ENCODE measurements around the gene CX3CL1. TPM values are rescaled to one million over a fixed set of nuclear protein-coding genes. Genes with fewer than 3 reads are reported as not detected.
A peak's percentile ranks its signal among the peaks of the same experiment; 100 is the strongest.

The CX3CL1 gene
- 0.27 and 0.31 TPM in 2 replicates for total RNA-seq

GRCh38 chr16:57372372-57373116, at the start of gene CX3CL1:
TSS of gene CX3CL1 (plus strand) at chr16:57372490. CDS start at chr16:57372569, 79 bp downstream.
- peaks cover 15% of the 10 kb centered on the region for H3K4me1 Mint-ChIP-seq
- no peaks in the 10 kb centered on the region for H3K9me3 Mint-ChIP-seq
- H3K27me3 Mint-ChIP-seq, result no peaks in the 10 kb centered on the region
- H3K4me3 Mint-ChIP-seq, result no peak within 1 kb of the TSS
- DNase-seq (no peak), ATAC-seq (ENCODE audit: low read depth) (no peak)
- intact Hi-C loops (cut with micrococcal nuclease), result no loop called here
- ChIA-PET POLR2A (no interaction called here), CTCF (interaction anchor here (0.6 kb wide), 1 partner anchor 176 kb away, joined by 3 read pairs; no protein-coding TSS in a partner anchor)
- H3K36me3 Mint-ChIP-seq (ENCODE audit: low read depth), result no peaks in the 10 kb centered on the region
- no peak within 1 kb of the TSS for H3K27ac Mint-ChIP-seq
- no peak for TF ChIP-seq CTCF (IDR thresholded peaks at IDR 0.05)

- no peak for TF ChIP-seq CTCF (IDR thresholded peaks at IDR 0.05)
- CTCF ChIA-PET, result no interaction called here
- POLR2A ChIA-PET, result no interaction called here
- Mint-ChIP-seq H3K9me3 (no peaks in the 10 kb centered on the region), H3K27ac (peak overlapping the region; percentile 38), H3K36me3 (ENCODE audit: low read depth) (no peaks in the 10 kb centered on the region), H3K4me1 (peaks cover 12% of the 10 kb centered on the region), H3K27me3 (no peaks in the 10 kb centered on the region), H3K4me3 (no peak overlapping the region)
- DNase-seq (no peak), ATAC-seq (ENCODE audit: low read depth) (no peak)
- intact Hi-C loops (cut with micrococcal nuclease), result loop anchor here (1.0 kb wide), 1 partner anchor 15 kb away; no protein-coding TSS in a partner anchor
These were observed 47.5 kb upstream of the CX3CL1 start for GRCh38 chr16:57324749-57325148.

- no peaks in the 10 kb centered on the region for H3K9me3 Mint-ChIP-seq
- ChIA-PET POLR2A (no interaction called here), CTCF (no interaction called here)
- no peak for TF ChIP-seq CTCF (IDR thresholded peaks at IDR 0.05)
- peaks cover 12% of the 10 kb centered on the region for H3K4me1 Mint-ChIP-seq
- H3K36me3 Mint-ChIP-seq (ENCODE audit: low read depth), result no peaks in the 10 kb centered on the region
- no peaks in the 10 kb centered on the region for H3K27me3 Mint-ChIP-seq
- ATAC-seq (ENCODE audit: low read depth) (no peak), DNase-seq (no peak)
- H3K4me3 Mint-ChIP-seq, result no peak overlapping the region
- intact Hi-C loops (cut with micrococcal nuclease), result loop anchor here (1.0 kb wide), 1 partner anchor 14 kb away; no protein-coding TSS in a partner anchor
- H3K27ac Mint-ChIP-seq, result peak overlapping the region; percentile 38
These were observed 46.8 kb upstream of the CX3CL1 start for GRCh38 chr16:57325458-57325857.

DNA sequence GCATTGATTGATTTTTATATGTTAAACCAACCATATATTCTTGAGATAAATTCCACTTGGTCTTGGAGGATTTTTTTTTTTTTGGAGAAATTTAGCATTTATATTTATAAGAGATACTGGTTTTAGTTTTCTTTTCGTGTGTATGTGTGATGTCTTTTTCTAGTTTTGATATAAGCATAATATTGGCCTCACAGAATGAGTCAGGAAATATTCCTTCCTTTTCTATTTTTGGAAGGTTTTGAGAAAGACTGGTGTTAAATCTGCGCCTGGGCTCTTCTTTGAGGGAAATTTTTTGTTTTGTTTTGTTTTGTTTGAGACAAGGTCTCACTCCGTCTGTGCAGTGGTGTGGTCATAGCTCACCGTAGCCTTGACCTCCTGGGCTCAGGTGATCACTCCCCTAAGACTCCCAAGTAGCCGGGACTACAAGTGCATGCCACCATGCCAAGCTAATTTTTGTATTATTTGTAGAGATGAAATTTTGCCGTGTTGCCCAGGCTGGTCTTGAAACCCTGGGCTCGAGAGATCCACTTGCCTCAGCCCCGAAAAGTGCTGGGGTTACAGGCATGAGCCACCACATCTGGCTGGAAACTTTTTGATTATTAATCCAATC, 42.5 kb upstream of the CX3CL1 start:
- no peak for TF ChIP-seq CTCF (IDR thresholded peaks at IDR 0.05)
- ChIA-PET POLR2A (no interaction called here), CTCF (no interaction called here)
- Mint-ChIP-seq H3K36me3 (ENCODE audit: low read depth) (no peaks in the 10 kb centered on the region), H3K27ac (no peak overlapping the region), H3K4me3 (no peak overlapping the region), H3K9me3 (peaks cover 7% of the 10 kb centered on the region), H3K27me3 (no peaks in the 10 kb centered on the region), H3K4me1 (peaks cover 7% of the 10 kb centered on the region)
- intact Hi-C loops (cut with micrococcal nuclease), result no loop called here
- DNase-seq (no peak), ATAC-seq (ENCODE audit: low read depth) (no peak)

DNA sequence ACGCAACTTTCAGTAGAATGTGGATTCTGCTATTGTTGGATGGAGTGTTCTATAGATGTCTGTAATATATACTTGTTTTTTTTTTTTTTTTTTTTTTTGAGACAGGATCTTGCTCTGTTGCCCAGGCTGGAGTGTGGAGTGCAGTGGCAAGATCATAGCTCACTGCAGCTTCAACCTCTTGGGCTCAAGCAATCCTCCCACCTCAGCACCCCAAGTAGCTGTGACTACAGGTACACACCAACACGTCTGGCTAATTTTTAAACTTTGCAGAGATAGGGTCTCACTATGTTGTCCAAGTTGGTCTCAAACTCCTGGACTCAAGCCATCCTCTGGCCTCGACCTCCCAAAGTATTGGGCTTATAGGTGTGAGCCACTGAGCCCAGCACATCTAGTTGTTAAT, 40.9 kb upstream of the CX3CL1 start:
- DNase-seq (no peak), ATAC-seq (ENCODE audit: low read depth) (no peak)
- POLR2A ChIA-PET, result no interaction called here
- no peak for TF ChIP-seq CTCF (IDR thresholded peaks at IDR 0.05)
- Mint-ChIP-seq H3K9me3 (peaks cover 7% of the 10 kb centered on the region), H3K4me1 (no peaks in the 10 kb centered on the region), H3K36me3 (ENCODE audit: low read depth) (no peaks in the 10 kb centered on the region), H3K27ac (no peak overlapping the region), H3K4me3 (no peak overlapping the region), H3K27me3 (no peaks in the 10 kb centered on the region)
- intact Hi-C loops (cut with micrococcal nuclease), result no loop called here
- CTCF ChIA-PET, result no interaction called here

All from activated B cell treated with CpG ODN at 0.5 μM for 24 hours (primary cell).